Measurements from ENCODE around the gene PIH1D2. TPM values are rescaled to one million over a fixed set of nuclear protein-coding genes. Genes with fewer than 3 reads are reported as not detected.

PIH1D2 gene
- polyA plus RNA-seq, 2 of the 4 experiments (the other 2 are of a cell fraction) = 0.98 to 1.4 TPM

DNA sequence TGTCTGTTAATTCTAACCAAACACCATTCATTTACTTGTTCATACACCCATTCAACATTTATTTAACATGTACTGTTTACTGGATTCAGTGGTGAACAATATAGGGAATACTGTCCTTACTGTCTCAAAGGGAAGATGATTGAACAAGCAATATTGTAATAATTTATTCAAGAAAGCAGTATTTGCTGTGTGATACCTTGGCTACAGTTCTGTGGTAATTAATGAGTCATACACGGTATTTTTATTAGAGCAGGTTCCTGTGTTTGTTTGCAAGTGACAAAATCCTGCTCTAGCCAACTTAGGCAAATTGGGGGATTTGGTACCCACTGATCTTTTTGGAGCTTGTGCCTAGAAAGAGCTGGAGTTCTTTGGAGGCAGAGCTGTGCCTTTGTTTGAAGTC is 15.7 kb downstream of the PIH1D2 start:
- no peak for FAIRE-seq
- H3K4me3 ChIP-seq = no peak overlapping the region
- CTCF ChIA-PET = no interaction called here
- WGBS (ENCODE audit: missing lambda C conversion rate) = 32% methylated on average over 1 of the region's 1 CpG
- H3K27ac ChIP-seq = no peak overlapping the region
- no peak overlapping the region for H3K4me2 ChIP-seq
- no peaks in the 10 kb centered on the region for H3K9me3 ChIP-seq
- POLR2A ChIA-PET = no interaction called here
- ATAC-seq = no peak
- DNase-seq (ENCODE audit: low read depth in 1 of 2, low spot score in 1 of 2) = no peak
- TF ChIP-seq HOXA7 (CRISPR knock-in tag; IDR thresholded peaks at IDR 0.05) (no peak), MYC (IDR thresholded peaks at IDR 0.05; ENCODE audit: borderline replicate concordance, low read length) (no peak), HES2 (IDR thresholded peaks at IDR 0.05) (no peak), PHF8 (IDR thresholded peaks at IDR 0.05; ENCODE audit: borderline replicate concordance, low read depth) (no peak), CHD2 (IDR thresholded peaks at IDR 0.05; ENCODE audit: low read length, partially characterized antibody) (no peak), NPAS2 (CRISPR knock-in tag; IDR thresholded peaks at IDR 0.05; ENCODE audit: borderline replicate concordance) (no peak), FOSB (CRISPR knock-in tag; IDR thresholded peaks at IDR 0.05) (no peak), RAD21 (conservative IDR thresholded peaks at IDR 0.05 in 1 of 2, IDR thresholded peaks at IDR 0.05 in 1 of 2) (no peak), GATA3 (IDR thresholded peaks at IDR 0.05; ENCODE audit: borderline replicate concordance) (no peak), JUN (IDR thresholded peaks at IDR 0.05) (no peak)
- no peaks in the 10 kb centered on the region for H3K4me1 ChIP-seq

DNA sequence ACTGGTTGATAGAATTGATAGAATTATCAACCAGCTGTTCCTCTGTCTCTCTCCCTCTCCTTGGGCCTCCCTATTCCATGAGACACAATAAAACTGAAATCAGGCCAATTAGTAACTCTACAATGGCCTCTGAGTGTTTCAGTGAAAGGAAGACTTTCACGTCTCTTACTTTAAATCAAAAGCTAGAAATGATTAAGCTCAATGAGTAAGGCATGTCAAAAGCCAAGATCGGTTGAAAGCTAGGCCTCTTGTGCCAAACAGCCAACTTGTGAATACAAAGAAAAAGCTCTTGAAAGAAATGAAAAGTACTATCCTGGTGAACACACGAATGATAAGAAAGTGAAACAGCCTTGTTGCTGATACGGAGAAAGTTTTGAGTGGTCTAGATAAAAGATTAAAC is 16.6 kb downstream of the PIH1D2 start:
- DNase-seq (ENCODE audit: low read depth in 1 of 2, low spot score in 1 of 2) = no peak
- Histone ChIP-seq H3K27ac (no peak overlapping the region), H3K9me3 (no peaks in the 10 kb centered on the region), H3K4me2 (no peak overlapping the region), H3K4me1 (no peaks in the 10 kb centered on the region), H3K4me3 (no peak overlapping the region)
- CTCF ChIA-PET = no interaction called here
- no peak for ATAC-seq
- no peak for FAIRE-seq
- WGBS (ENCODE audit: missing lambda C conversion rate) = 88% methylated on average over 4 of the region's 4 CpGs
- TF ChIP-seq RFX5 (IDR thresholded peaks at IDR 0.05) = no peak
- TF ChIP-seq, protein P1, sequence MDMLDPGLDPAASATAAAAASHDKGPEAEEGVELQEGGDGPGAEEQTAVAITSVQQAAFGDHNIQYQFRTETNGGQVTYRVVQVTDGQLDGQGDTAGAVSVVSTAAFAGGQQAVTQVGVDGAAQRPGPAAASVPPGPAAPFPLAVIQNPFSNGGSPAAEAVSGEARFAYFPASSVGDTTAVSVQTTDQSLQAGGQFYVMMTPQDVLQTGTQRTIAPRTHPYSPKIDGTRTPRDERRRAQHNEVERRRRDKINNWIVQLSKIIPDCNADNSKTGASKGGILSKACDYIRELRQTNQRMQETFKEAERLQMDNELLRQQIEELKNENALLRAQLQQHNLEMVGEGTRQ (IDR thresholded peaks at IDR 0.05) = no peak
- POLR2A ChIA-PET = no interaction called here

DNA sequence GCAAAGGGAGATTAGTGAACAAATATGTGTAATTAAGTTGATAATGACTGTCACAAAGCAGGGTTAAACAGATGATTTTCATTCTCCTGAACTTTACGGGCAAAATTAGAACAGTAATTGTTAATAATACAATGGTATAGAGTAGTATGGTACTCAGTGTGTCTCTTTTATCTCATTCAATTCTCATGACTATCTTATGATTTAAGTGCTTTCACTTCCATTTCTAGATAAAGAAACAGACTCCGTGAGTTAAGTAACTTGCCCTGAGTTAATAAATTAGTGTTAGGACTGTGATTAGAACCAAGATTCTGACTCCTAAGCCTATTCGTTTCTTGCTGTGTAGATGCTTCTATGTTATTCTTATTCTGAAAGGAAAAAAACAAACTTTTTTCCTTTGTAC is 22.0 kb downstream of the PIH1D2 start:
- no peak for DNase-seq (ENCODE audit: low read depth in 1 of 2, low spot score in 1 of 2)
- 96% methylated on average over 3 of the region's 3 CpGs for WGBS (ENCODE audit: missing lambda C conversion rate)
- ATAC-seq = no peak
- no peak overlapping the region for H3K4me2 ChIP-seq
- H3K4me1 ChIP-seq = no peaks in the 10 kb centered on the region
- no peak overlapping the region for H3K27ac ChIP-seq
- ChIA-PET POLR2A (no interaction called here), CTCF (no interaction called here)
- no peak overlapping the region for H3K4me3 ChIP-seq
- TF ChIP-seq, protein P2, sequence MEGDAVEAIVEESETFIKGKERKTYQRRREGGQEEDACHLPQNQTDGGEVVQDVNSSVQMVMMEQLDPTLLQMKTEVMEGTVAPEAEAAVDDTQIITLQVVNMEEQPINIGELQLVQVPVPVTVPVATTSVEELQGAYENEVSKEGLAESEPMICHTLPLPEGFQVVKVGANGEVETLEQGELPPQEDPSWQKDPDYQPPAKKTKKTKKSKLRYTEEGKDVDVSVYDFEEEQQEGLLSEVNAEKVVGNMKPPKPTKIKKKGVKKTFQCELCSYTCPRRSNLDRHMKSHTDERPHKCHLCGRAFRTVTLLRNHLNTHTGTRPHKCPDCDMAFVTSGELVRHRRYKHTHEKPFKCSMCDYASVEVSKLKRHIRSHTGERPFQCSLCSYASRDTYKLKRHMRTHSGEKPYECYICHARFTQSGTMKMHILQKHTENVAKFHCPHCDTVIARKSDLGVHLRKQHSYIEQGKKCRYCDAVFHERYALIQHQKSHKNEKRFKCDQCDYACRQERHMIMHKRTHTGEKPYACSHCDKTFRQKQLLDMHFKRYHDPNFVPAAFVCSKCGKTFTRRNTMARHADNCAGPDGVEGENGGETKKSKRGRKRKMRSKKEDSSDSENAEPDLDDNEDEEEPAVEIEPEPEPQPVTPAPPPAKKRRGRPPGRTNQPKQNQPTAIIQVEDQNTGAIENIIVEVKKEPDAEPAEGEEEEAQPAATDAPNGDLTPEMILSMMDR (IDR thresholded peaks at IDR 0.05) = no peak
- TF ChIP-seq KDM5A (IDR thresholded peaks at IDR 0.05) (no peak), ZC3H11A (IDR thresholded peaks at IDR 0.05) (no peak), NFE2L2 (conservative IDR thresholded peaks at IDR 0.05; ENCODE audit: low read length) (no peak), CBX2 (IDR thresholded peaks at IDR 0.05; ENCODE audit: borderline replicate concordance, low read depth) (no peak), RNF2 (IDR thresholded peaks at IDR 0.05; ENCODE audit: borderline replicate concordance, low read depth) (no peak), ESRRA (IDR thresholded peaks at IDR 0.05; ENCODE audit: borderline replicate concordance, low read length) (no peak)
- TF ChIP-seq, protein P1 (IDR thresholded peaks at IDR 0.05) = no peak
- no peaks in the 10 kb centered on the region for H3K9me3 ChIP-seq
- FAIRE-seq = no peak

Measured in A549 (cell line).